22Rv1 (cell line): Measurements from ENCODE around the gene ATG14.

Experiments used
- H3K27ac ChIP-seq: fragments of 450-650 bp; 2 replicates; pipeline ENCODE4 v1.5.1; 2017
- CTCF ChIP-seq: fragments of 450-650 bp; IDR thresholded peaks from 2 replicates; pipeline ENCODE4 v1.5.1; 2017; ENCODE audit warnings: mild to moderate bottlenecking
- ZFX ChIP-seq: fragments of 450-650 bp; IDR thresholded peaks from 2 replicates; pipeline ENCODE4 v1.6.1; 2017; ENCODE audit warnings: antibody characterized with exemption, borderline replicate concordance

The ATG14 gene

GRCh38 chr14:55441286-55441685 lies 29.7 kb upstream of the ATG14 start:
- TF ChIP-seq CTCF (no peak), ZFX (no peak)
- no peak overlapping the region for H3K27ac ChIP-seq

- TF ChIP-seq CTCF (no peak), ZFX (no peak)
- no peak within 1 kb of the TSS for H3K27ac ChIP-seq
Observed at GRCh38 chr14:55440385-55440784, 28.8 kb upstream of the ATG14 start, which contains the start of gene TBPL2. Gene TBPL2, minus strand, starts transcription at chr14:55440616. Its CDS starts 167 bp downstream, at chr14:55440449.

GRCh38 chr14:55438066-55438683 lies 26.5 kb upstream of the ATG14 start:
- peak; percentile 80 for TF ChIP-seq CTCF
- no peak for TF ChIP-seq ZFX
- H3K27ac ChIP-seq = no peak overlapping the region

- no peak for TF ChIP-seq CTCF
- TF ChIP-seq ZFX = no peak
- no peak overlapping the region for H3K27ac ChIP-seq
Observed at GRCh38 chr14:55436931-55437330, 25.3 kb upstream of the ATG14 start.

DNA sequence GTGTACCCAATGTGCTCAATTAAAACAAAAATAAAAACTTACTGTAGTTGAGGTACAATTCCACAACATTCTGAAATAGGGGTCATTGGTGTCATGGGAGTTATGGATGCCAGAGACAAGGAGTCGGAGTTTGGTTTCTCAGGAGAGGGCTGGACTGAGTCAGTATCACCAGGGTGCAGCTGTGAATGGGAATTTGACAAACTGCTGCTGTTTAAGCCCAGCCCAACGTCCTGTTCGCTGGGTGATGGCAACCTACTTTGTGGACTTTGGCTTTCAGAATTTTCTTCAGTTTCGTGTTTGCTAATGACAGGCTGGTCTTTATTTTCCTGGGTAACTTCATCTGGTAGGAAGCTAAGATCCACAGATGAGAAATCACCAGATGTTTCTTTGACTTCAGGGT lies 24.9 kb upstream of the ATG14 start:
- H3K27ac ChIP-seq = no peak overlapping the region
- TF ChIP-seq ZFX (no peak), CTCF (no peak)

DNA sequence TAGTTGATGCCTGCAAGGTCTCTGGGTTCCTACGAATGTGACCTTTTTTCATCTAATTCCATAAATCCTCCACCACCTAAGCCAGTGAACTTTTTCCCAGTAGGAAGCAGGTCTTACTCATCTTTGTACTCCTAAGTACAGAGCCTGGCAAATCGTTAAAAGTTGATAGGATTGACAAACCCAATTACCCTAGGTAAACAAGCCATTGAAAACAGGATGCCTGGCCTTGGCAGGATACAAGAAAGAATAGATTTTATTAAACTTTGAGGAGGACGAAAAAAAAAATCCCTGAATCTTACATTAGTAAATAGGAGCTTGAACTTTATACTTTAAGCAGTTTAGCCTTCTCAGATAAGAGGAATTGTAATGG lies 23.2 kb upstream of the ATG14 start:
- H3K27ac ChIP-seq = no peak overlapping the region
- TF ChIP-seq CTCF (no peak), ZFX (no peak)

DNA sequence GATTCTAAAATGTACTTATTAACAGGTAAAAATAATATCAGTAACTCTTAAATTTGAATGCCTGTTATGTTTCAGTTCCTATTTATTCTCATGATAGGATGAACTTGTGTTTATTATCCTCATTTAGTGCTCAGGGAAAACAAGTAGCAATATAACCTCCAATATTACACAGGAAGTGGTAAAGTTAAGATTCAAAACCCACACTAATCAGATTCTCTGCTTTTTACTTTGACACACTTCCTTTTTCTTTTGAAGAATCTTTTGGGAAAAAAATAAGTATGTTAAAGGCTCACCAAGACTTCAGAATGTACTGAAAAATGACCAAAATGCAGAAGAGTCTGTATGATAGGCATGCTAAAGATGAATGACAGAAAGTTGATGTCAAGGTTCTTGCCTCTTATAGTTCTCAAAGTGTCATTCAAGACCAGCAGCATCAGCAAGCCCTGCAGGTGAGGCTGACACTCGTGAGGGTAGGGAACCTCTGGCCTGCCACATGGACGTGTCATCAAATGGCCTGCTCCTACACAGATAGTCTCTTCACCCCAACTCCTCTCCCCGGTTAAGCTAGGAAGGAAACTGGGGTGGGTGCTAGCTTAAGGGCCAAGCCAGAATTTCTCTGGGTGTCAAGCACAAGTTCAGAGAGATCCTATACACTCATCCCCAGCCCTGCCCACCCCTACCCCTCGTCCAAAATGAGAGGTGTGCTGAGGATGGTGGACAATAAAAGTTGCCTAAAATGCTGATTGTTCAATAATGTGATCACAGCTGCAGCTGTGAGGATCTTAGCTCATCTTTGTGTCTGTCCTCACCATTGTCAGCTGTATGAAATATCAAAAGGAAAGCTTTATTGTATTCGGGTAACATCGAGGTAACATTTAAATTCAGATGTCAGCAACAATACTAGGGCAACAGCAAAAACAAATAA lies 22.5 kb upstream of the ATG14 start:
- no peak overlapping the region for H3K27ac ChIP-seq

More for the DNA sequence above, 22.5 kb upstream of the ATG14 start:
- TF ChIP-seq CTCF (no peak), ZFX (no peak)
